ENCODE results near the gene NT5M.
A peak's percentile ranks its signal among the peaks of the same experiment; 100 is the strongest.

DNA sequence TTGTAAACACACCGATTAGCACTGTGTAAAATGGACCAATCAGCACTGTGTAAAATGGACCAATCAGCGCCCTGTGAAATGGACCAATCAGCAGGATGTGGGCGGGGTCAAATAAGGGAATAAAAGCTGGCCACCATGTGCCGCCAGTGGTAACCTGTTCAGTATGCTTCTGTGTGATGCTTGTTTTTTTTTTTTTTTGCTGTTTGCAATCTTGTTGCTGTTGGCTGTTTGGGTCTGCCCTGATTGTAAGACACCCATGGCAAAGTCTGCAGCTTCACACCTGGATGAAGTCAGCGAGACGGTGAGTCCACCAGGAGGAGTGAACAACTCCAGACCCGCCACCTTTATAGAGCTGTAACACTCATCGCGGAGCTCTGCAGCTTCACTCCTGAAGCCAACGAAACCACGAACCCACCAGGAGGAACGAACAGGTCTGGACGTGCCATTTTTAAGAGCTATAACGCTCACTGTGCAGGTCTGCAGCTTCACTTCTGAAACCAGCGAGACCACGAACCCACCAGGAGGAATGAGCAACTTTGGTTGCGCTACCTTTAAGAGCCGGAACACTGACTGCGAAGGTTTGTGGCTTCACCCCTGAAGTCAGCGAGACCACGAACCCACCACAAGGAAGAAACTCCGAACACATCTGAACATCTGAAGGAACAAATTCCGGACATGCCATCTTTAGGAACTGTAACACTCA lies 88.6 kb downstream of the NT5M start:
- TF ChIP-seq, protein P1, sequence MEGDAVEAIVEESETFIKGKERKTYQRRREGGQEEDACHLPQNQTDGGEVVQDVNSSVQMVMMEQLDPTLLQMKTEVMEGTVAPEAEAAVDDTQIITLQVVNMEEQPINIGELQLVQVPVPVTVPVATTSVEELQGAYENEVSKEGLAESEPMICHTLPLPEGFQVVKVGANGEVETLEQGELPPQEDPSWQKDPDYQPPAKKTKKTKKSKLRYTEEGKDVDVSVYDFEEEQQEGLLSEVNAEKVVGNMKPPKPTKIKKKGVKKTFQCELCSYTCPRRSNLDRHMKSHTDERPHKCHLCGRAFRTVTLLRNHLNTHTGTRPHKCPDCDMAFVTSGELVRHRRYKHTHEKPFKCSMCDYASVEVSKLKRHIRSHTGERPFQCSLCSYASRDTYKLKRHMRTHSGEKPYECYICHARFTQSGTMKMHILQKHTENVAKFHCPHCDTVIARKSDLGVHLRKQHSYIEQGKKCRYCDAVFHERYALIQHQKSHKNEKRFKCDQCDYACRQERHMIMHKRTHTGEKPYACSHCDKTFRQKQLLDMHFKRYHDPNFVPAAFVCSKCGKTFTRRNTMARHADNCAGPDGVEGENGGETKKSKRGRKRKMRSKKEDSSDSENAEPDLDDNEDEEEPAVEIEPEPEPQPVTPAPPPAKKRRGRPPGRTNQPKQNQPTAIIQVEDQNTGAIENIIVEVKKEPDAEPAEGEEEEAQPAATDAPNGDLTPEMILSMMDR (IDR thresholded peaks at IDR 0.05), result no peak
- TF ChIP-seq POLR2A (IDR thresholded peaks at IDR 0.05), result no peak
- peak in 1 of 2 donors; percentile 30 for TF ChIP-seq POLR2AphosphoS5 (IDR thresholded peaks at IDR 0.05; ENCODE audit: insufficient read depth in 1 of 2, low read depth in 1 of 2)
